ENCODE results near the gene SLC35A4. TPM values are rescaled to one million over a fixed set of nuclear protein-coding genes. Genes with fewer than 3 reads are reported as not detected.

Gene SLC35A4
- total and polyA plus RNA-seq, 2 of the 8 experiments (the other 6 are each of a cell fraction or from before 2014, with no cell fraction given): 78.6 to 133 TPM

- no peak overlapping the region for H3K18ac ChIP-seq (ENCODE audit: extremely low read depth, low read length)
- no peak overlapping the region for H3K9ac ChIP-seq (replicated peaks in 1 of 4; ENCODE audit: extremely low read depth in 1 of 4, low read depth in 3 of 4, low read length in 3 of 4)
- peaks cover 0 to 6% (median 6%) of the 10 kb centered on the region in 4 experiments; a peak in 3 of 8 replicates for H3K36me3 ChIP-seq (ENCODE audit: control insufficient read depth in 2 of 4, insufficient read depth in 4 of 4, low read length in 3 of 4)
- 91% methylated on average over 10 of the region's 10 CpGs; no CpG with 5 or more reads in 1 of the 2 experiments for WGBS, 2 experiments (ENCODE audit: extremely low coverage in 1 of 2, insufficient coverage in 1 of 2, insufficient read length in 1 of 2, insufficient replicate concordance in 2 of 2, low coverage in 1 of 2, low lambda C conversion rate in 2 of 2, missing lambda C conversion rate in 1 of 2)
- ChIA-PET POLR2A (ENCODE audit: partially characterized antibody) (interaction anchor here (1.6 to 10.8 kb wide), 3 partner anchors 15 to 130 kb away, joined by 4 to 191 read pairs (median 5); partner anchors contain the start of gene EIF4EBP3), CTCF (ENCODE audit: partially characterized antibody) (interaction anchor here (0.9 to 3.7 kb wide), 4 partner anchors 11 to 77 kb away, joined by 3 to 16 read pairs (median 4); partner anchors contain the start of gene EIF4EBP3)
- no peak overlapping the region for H4K5ac ChIP-seq (ENCODE audit: insufficient read length, low read depth, low read length)
- H3K27me3 ChIP-seq (replicated peaks in 1 of 4; ENCODE audit: control insufficient read depth in 3 of 4, extremely low read depth in 1 of 4, insufficient read depth in 3 of 4, low read length in 3 of 4): no peaks in the 10 kb centered on the region; a peak in 1 of 7 replicates
- H4K20me1 ChIP-seq (replicated peaks in 1 of 2; ENCODE audit: control insufficient read depth in 1 of 2, insufficient read depth in 2 of 2, low read length in 2 of 2): no peaks in the 10 kb centered on the region
- H3K9me3 ChIP-seq (ENCODE audit: insufficient read depth in 2 of 2, low read depth in 1 of 2, low read length in 1 of 2): no peaks in the 10 kb centered on the region
- peaks cover 4 to 15% (median 5%) of the 10 kb centered on the region in 4 experiments; a peak in 6 of 7 replicates for H3K4me1 ChIP-seq (replicated peaks in 1 of 4; ENCODE audit: control insufficient read depth in 3 of 4, insufficient read depth in 4 of 4, low read length in 3 of 4)
- DNase-seq (ENCODE audit: low read depth in 1 of 2, low spot score in 2 of 2) (no peak), FAIRE-seq (no peak)
- no peak overlapping the region for H2BK12ac ChIP-seq (ENCODE audit: low read depth, low read length)
- no peak overlapping the region for H2BK15ac ChIP-seq (ENCODE audit: low read length)
- no peak overlapping the region for H2BK120ac ChIP-seq (replicated peaks; ENCODE audit: low read depth, low read length)
- H3K79me1 ChIP-seq (ENCODE audit: low read depth, low read length): peaks cover 7% of the 10 kb centered on the region; the same call in 1 of the 2 replicates
- H4K91ac ChIP-seq (replicated peaks; ENCODE audit: insufficient read length, low read length): no peak overlapping the region
- H4K8ac ChIP-seq (ENCODE audit: extremely low read depth, insufficient read depth, low read length): no peak overlapping the region
- TF ChIP-seq E2F6 (IDR thresholded peaks at IDR 0.05) (no peak), YY1 (IDR thresholded peaks at IDR 0.05; ENCODE audit: low read depth, low read length) (no peak), TCF12 (IDR thresholded peaks at IDR 0.05; ENCODE audit: low read depth, low read length) (no peak), HDAC2 (IDR thresholded peaks at IDR 0.05; ENCODE audit: borderline replicate concordance in 1 of 2, low read depth in 2 of 2, low read length in 2 of 2) (no peak), CBX8 (IDR thresholded peaks at IDR 0.05; ENCODE audit: borderline replicate concordance, low read depth, low read length) (no peak), RBBP5 (IDR thresholded peaks at IDR 0.05; ENCODE audit: borderline replicate concordance, low read depth, low read length) (no peak)
- H3K23ac ChIP-seq (ENCODE audit: insufficient read length): no peak overlapping the region
- H3K14ac ChIP-seq (ENCODE audit: insufficient read length): no peak overlapping the region
- H3K79me2 ChIP-seq (ENCODE audit: control insufficient read depth in 1 of 2, insufficient read depth in 2 of 2, low read length in 2 of 2): peaks cover 3 to 11% of the 10 kb centered on the region in 2 experiments; a peak in 3 of 4 replicates
- no peak overlapping the region for H3K27ac ChIP-seq (ENCODE audit: low read depth, low read length)
- no peak overlapping the region for H3K4ac ChIP-seq (replicated peaks; ENCODE audit: insufficient read length, low read depth, low read length)
- H3K56ac ChIP-seq (replicated peaks; ENCODE audit: insufficient read length, low read depth, low read length): no peak overlapping the region
- no peak overlapping the region for H2AK5ac ChIP-seq (ENCODE audit: low read depth, low read length)
- H2BK20ac ChIP-seq (ENCODE audit: low read length): no peak overlapping the region
- H2AFZ ChIP-seq (ENCODE audit: low read length): no peak overlapping the region
- H3K4me2 ChIP-seq (ENCODE audit: insufficient read depth in 1 of 2, low read depth in 2 of 2, low read length in 2 of 2): no peak overlapping the region
- no peak overlapping the region for H2BK5ac ChIP-seq (ENCODE audit: low read depth, low read length)
- no peak overlapping the region for H3K4me3 ChIP-seq (ENCODE audit: extremely low read depth in 1 of 4, insufficient read depth in 2 of 4, low read depth in 3 of 4, low read length in 4 of 4)
- peaks cover 18% of the 10 kb centered on the region for H3K23me2 ChIP-seq (ENCODE audit: low read depth, low read length)
These were observed 2.7 kb upstream of the SLC35A4 start for GRCh38 chr5:140561753-140562523.
